ENCODE measurements around the gene PHF2.

PHF2 gene

GRCh38 chr9:93614830-93615468 lies 38.6 kb downstream of the PHF2 start:
- H3K9me3 ChIP-seq (ENCODE audit: severe bottlenecking), result peaks cover 7% of the 10 kb centered on the region
- no peaks in the 10 kb centered on the region for H3K36me3 ChIP-seq
- no peak for TF ChIP-seq CTCF (IDR thresholded peaks at IDR 0.05; ENCODE audit: low read depth, low read length)
- H3K4me3 ChIP-seq (ENCODE audit: low read depth, low read length), result no peak overlapping the region
- no peak overlapping the region for H3K27ac ChIP-seq
- DNase-seq, result no peak
- H3K27me3 ChIP-seq (ENCODE audit: insufficient read depth, low read depth, severe bottlenecking), result no peaks in the 10 kb centered on the region

- TF ChIP-seq CTCF (IDR thresholded peaks at IDR 0.05; ENCODE audit: low read depth, low read length), result no peak
- Histone ChIP-seq H3K4me3 (ENCODE audit: low read depth, low read length) (no peak overlapping the region), H3K27ac (no peak overlapping the region), H3K9me3 (ENCODE audit: severe bottlenecking) (no peaks in the 10 kb centered on the region), H3K36me3 (no peaks in the 10 kb centered on the region), H3K27me3 (ENCODE audit: insufficient read depth, low read depth, severe bottlenecking) (no peaks in the 10 kb centered on the region)
- no peak for DNase-seq
Observed at GRCh38 chr9:93616044-93616443, 39.7 kb downstream of the PHF2 start.

- no peak overlapping the region for H3K27ac ChIP-seq
- TF ChIP-seq CTCF (IDR thresholded peaks at IDR 0.05; ENCODE audit: low read depth, low read length), result no peak
- no peak for DNase-seq
- no peak overlapping the region for H3K4me3 ChIP-seq (ENCODE audit: low read depth, low read length)
- no peaks in the 10 kb centered on the region for H3K36me3 ChIP-seq
- no peaks in the 10 kb centered on the region for H3K27me3 ChIP-seq (ENCODE audit: insufficient read depth, low read depth, severe bottlenecking)
- H3K9me3 ChIP-seq (ENCODE audit: severe bottlenecking), result no peaks in the 10 kb centered on the region
Observed at GRCh38 chr9:93617273-93617672, 40.9 kb downstream of the PHF2 start.

- no peak for TF ChIP-seq CTCF (IDR thresholded peaks at IDR 0.05; ENCODE audit: low read depth, low read length)
- DNase-seq, result no peak
- Histone ChIP-seq H3K4me3 (ENCODE audit: low read depth, low read length) (no peak overlapping the region), H3K9me3 (ENCODE audit: severe bottlenecking) (no peaks in the 10 kb centered on the region), H3K27me3 (ENCODE audit: insufficient read depth, low read depth, severe bottlenecking) (no peaks in the 10 kb centered on the region), H3K36me3 (no peaks in the 10 kb centered on the region), H3K27ac (no peak overlapping the region)
Observed at GRCh38 chr9:93619272-93619775, 42.9 kb downstream of the PHF2 start.

- H3K36me3 ChIP-seq, result no peaks in the 10 kb centered on the region
- no peaks in the 10 kb centered on the region for H3K9me3 ChIP-seq (ENCODE audit: severe bottlenecking)
- H3K27me3 ChIP-seq (ENCODE audit: insufficient read depth, low read depth, severe bottlenecking), result no peaks in the 10 kb centered on the region
- H3K27ac ChIP-seq, result no peak overlapping the region
- peak; percentile 63 for TF ChIP-seq CTCF (IDR thresholded peaks at IDR 0.05; ENCODE audit: low read depth, low read length)
- no peak overlapping the region for H3K4me3 ChIP-seq (ENCODE audit: low read depth, low read length)
- peak; percentile 57 for DNase-seq
Observed at GRCh38 chr9:93620041-93620506, 43.7 kb downstream of the PHF2 start.

Measured in WERI-Rb-1 (cell line).